Measurements from ENCODE around the gene SPEN.
"Not testable (repeated sequence)": the region's sequence is repeated elsewhere in the genome, so short reads cannot be mapped to it uniquely, and the experiment has no call there.

SPEN gene

GRCh38 chr1:15908597-15908996 is 61.1 kb downstream of the SPEN start:
- no peak overlapping the region for H2AFZ ChIP-seq (ENCODE audit: low read length)
- H3K4me1 ChIP-seq (ENCODE audit: low read length) = no peaks in the 10 kb centered on the region
- no peaks in the 10 kb centered on the region for H3K9me2 ChIP-seq (replicated peaks; ENCODE audit: insufficient read depth, low read length)
- H3K9ac ChIP-seq (ENCODE audit: low read length) = no peak overlapping the region
- no peaks in the 10 kb centered on the region for H3K27me3 ChIP-seq (replicated peaks; ENCODE audit: insufficient read depth, low read length)
- H4K20me1 ChIP-seq (ENCODE audit: insufficient read depth, low read length) = peaks cover 3% of the 10 kb centered on the region; the same call in 1 of the 2 replicates
- no peak overlapping the region for H3K4me3 ChIP-seq (ENCODE audit: low read length)
- peaks cover 92% of the 10 kb centered on the region for H3K79me2 ChIP-seq (ENCODE audit: low read length)
- TF ChIP-seq, protein P1, sequence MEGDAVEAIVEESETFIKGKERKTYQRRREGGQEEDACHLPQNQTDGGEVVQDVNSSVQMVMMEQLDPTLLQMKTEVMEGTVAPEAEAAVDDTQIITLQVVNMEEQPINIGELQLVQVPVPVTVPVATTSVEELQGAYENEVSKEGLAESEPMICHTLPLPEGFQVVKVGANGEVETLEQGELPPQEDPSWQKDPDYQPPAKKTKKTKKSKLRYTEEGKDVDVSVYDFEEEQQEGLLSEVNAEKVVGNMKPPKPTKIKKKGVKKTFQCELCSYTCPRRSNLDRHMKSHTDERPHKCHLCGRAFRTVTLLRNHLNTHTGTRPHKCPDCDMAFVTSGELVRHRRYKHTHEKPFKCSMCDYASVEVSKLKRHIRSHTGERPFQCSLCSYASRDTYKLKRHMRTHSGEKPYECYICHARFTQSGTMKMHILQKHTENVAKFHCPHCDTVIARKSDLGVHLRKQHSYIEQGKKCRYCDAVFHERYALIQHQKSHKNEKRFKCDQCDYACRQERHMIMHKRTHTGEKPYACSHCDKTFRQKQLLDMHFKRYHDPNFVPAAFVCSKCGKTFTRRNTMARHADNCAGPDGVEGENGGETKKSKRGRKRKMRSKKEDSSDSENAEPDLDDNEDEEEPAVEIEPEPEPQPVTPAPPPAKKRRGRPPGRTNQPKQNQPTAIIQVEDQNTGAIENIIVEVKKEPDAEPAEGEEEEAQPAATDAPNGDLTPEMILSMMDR (IDR thresholded peaks at IDR 0.05; ENCODE audit: low read length) = no peak
- no peak for TF ChIP-seq EZH2 (optimal IDR thresholded peaks at IDR 0.05; ENCODE audit: low read depth, low read length)
- no peak for TF ChIP-seq EZH2phosphoT487 (IDR thresholded peaks at IDR 0.05; ENCODE audit: low read length)
- no peak overlapping the region for H3K4me2 ChIP-seq (ENCODE audit: low read depth, low read length)
- no peak overlapping the region for H3K27ac ChIP-seq (ENCODE audit: low read length)
- peaks cover 4% of the 10 kb centered on the region for H3K36me3 ChIP-seq (replicated peaks; ENCODE audit: insufficient read depth, low read length)
- H3K9me3 ChIP-seq (replicated peaks; ENCODE audit: insufficient read depth, low read length) = no peaks in the 10 kb centered on the region
- no peak for DNase-seq
- peaks cover 2% of the 10 kb centered on the region; the same call in 1 of the 2 replicates for H3F3A ChIP-seq (ENCODE audit: insufficient read depth, low read length)

DNA sequence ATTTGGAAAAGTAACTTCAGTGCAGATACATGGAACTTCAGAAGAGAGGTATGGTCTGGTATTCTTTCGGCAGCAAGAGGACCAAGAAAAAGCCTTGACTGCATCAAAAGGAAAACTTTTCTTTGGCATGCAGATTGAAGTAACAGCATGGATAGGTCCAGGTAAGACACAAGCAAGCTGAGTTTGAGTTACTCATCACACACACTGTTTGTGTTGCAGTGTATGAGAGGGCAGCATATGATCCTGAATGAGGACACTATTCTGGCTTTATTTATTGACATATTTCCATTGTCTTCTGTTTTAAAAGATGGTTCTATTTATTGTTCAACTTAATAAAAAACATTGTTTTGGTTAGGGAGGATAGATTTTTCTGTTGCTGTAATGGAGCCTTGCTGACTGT is 63.6 kb downstream of the SPEN start:
- Histone ChIP-seq H3K27me3 (replicated peaks; ENCODE audit: insufficient read depth, low read length) (no peaks in the 10 kb centered on the region), H3K4me2 (ENCODE audit: low read depth, low read length) (no peak overlapping the region), H3K36me3 (replicated peaks; ENCODE audit: insufficient read depth, low read length) (peaks cover 7% of the 10 kb centered on the region), H3F3A (ENCODE audit: insufficient read depth, low read length) (no peaks in the 10 kb centered on the region), H3K9ac (ENCODE audit: low read length) (no peak overlapping the region), H3K9me2 (replicated peaks; ENCODE audit: insufficient read depth, low read length) (no peaks in the 10 kb centered on the region), H3K4me1 (ENCODE audit: low read length) (no peaks in the 10 kb centered on the region), H3K9me3 (replicated peaks; ENCODE audit: insufficient read depth, low read length) (no peaks in the 10 kb centered on the region), H3K79me2 (ENCODE audit: low read length) (peaks cover 94% of the 10 kb centered on the region), H4K20me1 (ENCODE audit: insufficient read depth, low read length) (peaks cover 8% of the 10 kb centered on the region; the same call in 1 of the 2 replicates), H2AFZ (ENCODE audit: low read length) (no peak overlapping the region), H3K4me3 (ENCODE audit: low read length) (no peak overlapping the region), H3K27ac (ENCODE audit: low read length) (no peak overlapping the region)
- no peak for DNase-seq
- TF ChIP-seq EZH2 (optimal IDR thresholded peaks at IDR 0.05; ENCODE audit: low read depth, low read length) = no peak
- TF ChIP-seq EZH2phosphoT487 (IDR thresholded peaks at IDR 0.05; ENCODE audit: low read length) = no peak
- TF ChIP-seq, protein P1 (IDR thresholded peaks at IDR 0.05; ENCODE audit: low read length) = no peak

- peaks cover 94% of the 10 kb centered on the region for H3K79me2 ChIP-seq (ENCODE audit: low read length)
- peaks cover 7% of the 10 kb centered on the region for H3K36me3 ChIP-seq (replicated peaks; ENCODE audit: insufficient read depth, low read length)
These were observed 64.4 kb downstream of the SPEN start for GRCh38 chr1:15911927-15912326.

DNA sequence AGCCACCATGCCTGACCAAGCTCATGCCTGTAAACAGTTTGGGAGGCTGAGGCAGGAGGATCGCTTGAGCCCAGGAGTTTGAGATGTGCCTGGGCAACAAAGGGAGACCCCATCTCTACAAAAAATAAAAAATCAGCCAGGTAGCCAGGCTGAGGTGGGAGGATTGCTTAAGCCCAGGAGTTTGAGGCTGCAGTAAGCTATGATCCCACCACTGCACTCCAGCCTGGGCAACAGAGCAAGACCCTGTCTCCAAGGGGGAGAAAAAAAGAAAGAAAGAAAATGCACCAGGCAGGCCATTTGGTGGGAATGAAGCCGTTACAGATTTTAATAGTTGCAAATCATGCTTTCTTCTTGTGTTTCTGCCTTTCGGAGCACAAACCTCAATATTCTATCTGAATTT is 66.1 kb downstream of the SPEN start:
- not testable (repeated sequence) for DNase-seq; H4K20me1 ChIP-seq (ENCODE audit: insufficient read depth, low read length); H3K9ac ChIP-seq (ENCODE audit: low read length); H3K36me3 ChIP-seq (replicated peaks; ENCODE audit: insufficient read depth, low read length); H3K9me3 ChIP-seq (replicated peaks; ENCODE audit: insufficient read depth, low read length); H3K27ac ChIP-seq (ENCODE audit: low read length); H3K4me2 ChIP-seq (ENCODE audit: low read depth, low read length); H3F3A ChIP-seq (ENCODE audit: insufficient read depth, low read length); H3K4me1 ChIP-seq (ENCODE audit: low read length); H2AFZ ChIP-seq (ENCODE audit: low read length); H3K4me3 ChIP-seq (ENCODE audit: low read length); H3K27me3 ChIP-seq (replicated peaks; ENCODE audit: insufficient read depth, low read length); H3K9me2 ChIP-seq (replicated peaks; ENCODE audit: insufficient read depth, low read length)
- H3K79me2 ChIP-seq (ENCODE audit: low read length) = peaks cover 91% of the 10 kb centered on the region

More at GRCh38 chr1:15911927-15912326, 64.4 kb downstream of the SPEN start:
- no peak for DNase-seq
- Histone ChIP-seq H3F3A (ENCODE audit: insufficient read depth, low read length) (no peaks in the 10 kb centered on the region), H3K9me3 (replicated peaks; ENCODE audit: insufficient read depth, low read length) (no peaks in the 10 kb centered on the region), H3K27ac (ENCODE audit: low read length) (no peak overlapping the region), H4K20me1 (ENCODE audit: insufficient read depth, low read length) (peaks cover 8% of the 10 kb centered on the region; the same call in 1 of the 2 replicates), H3K4me2 (ENCODE audit: low read depth, low read length) (no peak overlapping the region), H2AFZ (ENCODE audit: low read length) (no peak overlapping the region), H3K4me1 (ENCODE audit: low read length) (no peaks in the 10 kb centered on the region), H3K27me3 (replicated peaks; ENCODE audit: insufficient read depth, low read length) (no peaks in the 10 kb centered on the region), H3K9me2 (replicated peaks; ENCODE audit: insufficient read depth, low read length) (no peaks in the 10 kb centered on the region), H3K4me3 (ENCODE audit: low read length) (no peak overlapping the region), H3K9ac (ENCODE audit: low read length) (no peak overlapping the region)
- no peak for TF ChIP-seq EZH2phosphoT487 (IDR thresholded peaks at IDR 0.05; ENCODE audit: low read length)
- TF ChIP-seq, protein P1 (IDR thresholded peaks at IDR 0.05; ENCODE audit: low read length) = no peak
- TF ChIP-seq EZH2 (optimal IDR thresholded peaks at IDR 0.05; ENCODE audit: low read depth, low read length) = no peak

Measured in MM.1S (cell line).